DMS114 treated with DMSO at 0.1 percent for 48 hours (cell line): ENCODE data around the gene RO60.
"Not testable (repeated sequence)": the region's sequence is repeated elsewhere in the genome, so short reads cannot be mapped to it uniquely, and the experiment has no call there.

Experiments used
- DNase-seq: peaks from one replicate; lab custom pipeline; 2025; ENCODE audit not compliant: unreplicated experiment; lab: John Stamatoyannopoulos, UW

The RO60 gene

GRCh38 chr1:193059282-193060114 is at the start of gene RO60, which contains the start of gene UCHL5:
RO60 (plus strand) TSS chr1:193059612; CDS start chr1:193069055, 9,443 bp downstream.
UCHL5 (minus strand) TSS chr1:193059360; CDS start chr1:193059260, 100 bp downstream.
- peak; percentile 96 for DNase-seq

- DNase-seq, result no peak
These were observed 48.0 kb upstream of the RO60 start for GRCh38 chr1:193011406-193011805.

- no peak for DNase-seq
These were observed 46.4 kb upstream of the RO60 start for GRCh38 chr1:193013005-193013404.

- DNase-seq, result no peak
These were observed 45.7 kb upstream of the RO60 start for GRCh38 chr1:193013707-193014106.

GRCh38 chr1:193014400-193014799 is 45.0 kb upstream of the RO60 start:
- DNase-seq, result no peak

- no peak for DNase-seq
These were observed 42.6 kb upstream of the RO60 start for GRCh38 chr1:193016788-193017187.

GRCh38 chr1:193019442-193020026 is 39.9 kb upstream of the RO60 start:
- DNase-seq, result peak; percentile 63

GRCh38 chr1:193025218-193025617 is 34.2 kb upstream of the RO60 start:
- no peak for DNase-seq

- DNase-seq, result no peak
These were observed 29.1 kb upstream of the RO60 start for GRCh38 chr1:193030280-193030679.

- DNase-seq, result peak; percentile 14
These were observed 28.0 kb upstream of the RO60 start for GRCh38 chr1:193031431-193031830.

GRCh38 chr1:193032643-193033427 is 26.6 kb upstream of the RO60 start:
- not testable (repeated sequence) for DNase-seq

GRCh38 chr1:193033610-193034009 is 25.8 kb upstream of the RO60 start:
- no peak for DNase-seq

- no peak for DNase-seq
These were observed 22.9 kb upstream of the RO60 start for GRCh38 chr1:193036337-193037047.

- DNase-seq, result no peak
These were observed 19.4 kb upstream of the RO60 start for GRCh38 chr1:193040011-193040410.

- DNase-seq, result no peak
These were observed 16.4 kb upstream of the RO60 start for GRCh38 chr1:193042766-193043691.

- not testable (repeated sequence) for DNase-seq
These were observed 10.5 kb upstream of the RO60 start for GRCh38 chr1:193048913-193049312.

- no peak for DNase-seq
These were observed 5.2 kb upstream of the RO60 start for GRCh38 chr1:193054169-193054675.

GRCh38 chr1:193058529-193059281 is 707 bp upstream of the RO60 start:
- DNase-seq, result peak; percentile 31

GRCh38 chr1:193060115-193060403 is 647 bp downstream of the RO60 start:
- no peak for DNase-seq
